GM06990 (cell line): ENCODE results near the gene NUDT16L1.

Experiments
- DNase-seq: peaks from one replicate; pipeline ENCODE4 v3.0.0-alpha.2; 2011; ENCODE audit not compliant: insufficient read length; ENCODE audit errors: extremely low read depth
- H3K27me3 ChIP-seq: replicated peaks from 2 replicates; pipeline ENCODE4 v1.6.0; 2011; ENCODE audit warnings: low read length; ENCODE audit not compliant: control insufficient read depth, insufficient read depth
- H3K36me3 ChIP-seq: 2 replicates; pipeline ENCODE4 v1.5.1; 2011; ENCODE audit warnings: low read length; ENCODE audit not compliant: control insufficient read depth, insufficient read depth
- H3K4me3 ChIP-seq: replicated peaks from 2 replicates; pipeline ENCODE4 v1.5.1; 2011; ENCODE audit warnings: low read depth, mild to moderate bottlenecking, control low read depth, low read length
- CTCF ChIP-seq: IDR thresholded peaks from 2 replicates; pipeline ENCODE4 v1.5.1; 2011; ENCODE audit warnings: low read length, control low read depth, mild to moderate bottlenecking, inconsistent platforms; ENCODE audit not compliant: insufficient read depth, poor library complexity, severe bottlenecking

Gene NUDT16L1

GRCh38 chr16:4729876-4730275, 36.5 kb downstream of the NUDT16L1 start:
- no peaks in the 10 kb centered on the region for H3K27me3 ChIP-seq
- DNase-seq: no peak
- no peak for TF ChIP-seq CTCF
- H3K36me3 ChIP-seq: peaks cover 8% of the 10 kb centered on the region
- no peak overlapping the region for H3K4me3 ChIP-seq

GRCh38 chr16:4733211-4733742, 39.9 kb downstream of the NUDT16L1 start:
- TF ChIP-seq CTCF: no peak
- peaks cover 3% of the 10 kb centered on the region for H3K36me3 ChIP-seq
- no peak for DNase-seq
- H3K4me3 ChIP-seq: peak overlapping the region; percentile 95
- H3K27me3 ChIP-seq: no peaks in the 10 kb centered on the region

- peaks cover 3% of the 10 kb centered on the region for H3K36me3 ChIP-seq
- H3K4me3 ChIP-seq: peak overlapping the region; percentile 95
- TF ChIP-seq CTCF: no peak
- no peak for DNase-seq
- H3K27me3 ChIP-seq: no peaks in the 10 kb centered on the region
Measured at GRCh38 chr16:4733747-4734062, 40.3 kb downstream of the NUDT16L1 start.

- Histone ChIP-seq H3K4me3 (peak within 1 kb of the TSS; percentile 95), H3K27me3 (no peaks in the 10 kb centered on the region), H3K36me3 (peaks cover 3% of the 10 kb centered on the region)
- no peak for TF ChIP-seq CTCF
- peak; percentile 93 for DNase-seq
Measured at GRCh38 chr16:4734063-4734729, 40.8 kb downstream of the NUDT16L1 start, which contains the start of the genes ANKS3 and DNAAF8. Gene ANKS3 (minus strand): TSS chr16:4734271. CDS start chr16:4730149, 4,122 bp downstream. Gene DNAAF8 (plus strand): TSS chr16:4734537. CDS start chr16:4736515, 1,978 bp downstream.

GRCh38 chr16:4734730-4735535, 41.6 kb downstream of the NUDT16L1 start:
- peak overlapping the region; percentile 95 for H3K4me3 ChIP-seq
- H3K36me3 ChIP-seq: peaks cover under 1% of the 10 kb centered on the region
- peak; percentile 86 for DNase-seq
- no peak for TF ChIP-seq CTCF
- no peaks in the 10 kb centered on the region for H3K27me3 ChIP-seq
